ENCODE data around the gene RPE.

- TF ChIP-seq CTCF (IDR thresholded peaks at IDR 0.05; ENCODE audit: low read length) (peak; percentile 67), EZH2 (IDR thresholded peaks at IDR 0.05; ENCODE audit: borderline replicate concordance, low read length) (no peak)
Measured at GRCh38 chr2:209977386-209978239, 24.8 kb upstream of the RPE start.

All from OCI-LY1 (cell line).